CMK (cell line): ENCODE data around the gene SUPT7L.
"Not testable (repeated sequence)": the region's sequence is repeated elsewhere in the genome, so short reads cannot be mapped to it uniquely, and the experiment has no call there.

Source experiments
- DNase-seq: peaks from one replicate; pipeline ENCODE4 v3.0.0-alpha.2; 2010; ENCODE audit warnings: low read depth

SUPT7L gene

GRCh38 chr2:27685006-27685405 is 21.6 kb upstream of the SUPT7L start:
- not testable (repeated sequence) for DNase-seq

GRCh38 chr2:27683390-27684071 is 20.1 kb upstream of the SUPT7L start:
- peak; percentile 86 for DNase-seq

GRCh38 chr2:27682334-27682771 is 18.9 kb upstream of the SUPT7L start:
- DNase-seq = not testable (repeated sequence)

GRCh38 chr2:27681841-27682240 is 18.4 kb upstream of the SUPT7L start:
- no peak for DNase-seq

- DNase-seq = no peak
These were observed 17.2 kb upstream of the SUPT7L start for GRCh38 chr2:27680571-27680970.

GRCh38 chr2:27672723-27673486 is 9.5 kb upstream of the SUPT7L start:
- DNase-seq = no peak

GRCh38 chr2:27671235-27671634 is 7.8 kb upstream of the SUPT7L start:
- no peak for DNase-seq

GRCh38 chr2:27667446-27667845 is 4.0 kb upstream of the SUPT7L start:
- no peak for DNase-seq

- DNase-seq = no peak
These were observed 1.4 kb upstream of the SUPT7L start for GRCh38 chr2:27664622-27665363.

- DNase-seq = no peak
These were observed 750 bp upstream of the SUPT7L start for GRCh38 chr2:27664154-27664574.

GRCh38 chr2:27661371-27661770 is 2.0 kb downstream of the SUPT7L start:
- no peak for DNase-seq

- DNase-seq = no peak
These were observed 8.1 kb downstream of the SUPT7L start for GRCh38 chr2:27655155-27655951.

- DNase-seq = no peak
These were observed 10.0 kb downstream of the SUPT7L start for GRCh38 chr2:27653397-27653796.

GRCh38 chr2:27652790-27653189 is 10.6 kb downstream of the SUPT7L start:
- DNase-seq = no peak

- no peak for DNase-seq
These were observed 11.1 kb downstream of the SUPT7L start for GRCh38 chr2:27652341-27652740.

GRCh38 chr2:27651056-27651455 is 12.4 kb downstream of the SUPT7L start:
- no peak for DNase-seq

- no peak for DNase-seq
These were observed 15.7 kb downstream of the SUPT7L start for GRCh38 chr2:27647737-27648136.

- no peak for DNase-seq
These were observed 16.1 kb downstream of the SUPT7L start for GRCh38 chr2:27647289-27647688.

- no peak for DNase-seq
These were observed 18.2 kb downstream of the SUPT7L start for GRCh38 chr2:27645197-27645596.

GRCh38 chr2:27640722-27641245 is 22.6 kb downstream of the SUPT7L start:
- no peak for DNase-seq

GRCh38 chr2:27638709-27639108 is 24.7 kb downstream of the SUPT7L start:
- no peak for DNase-seq
